ENCODE results near the gene NECTIN2.

The NECTIN2 gene

DNA sequence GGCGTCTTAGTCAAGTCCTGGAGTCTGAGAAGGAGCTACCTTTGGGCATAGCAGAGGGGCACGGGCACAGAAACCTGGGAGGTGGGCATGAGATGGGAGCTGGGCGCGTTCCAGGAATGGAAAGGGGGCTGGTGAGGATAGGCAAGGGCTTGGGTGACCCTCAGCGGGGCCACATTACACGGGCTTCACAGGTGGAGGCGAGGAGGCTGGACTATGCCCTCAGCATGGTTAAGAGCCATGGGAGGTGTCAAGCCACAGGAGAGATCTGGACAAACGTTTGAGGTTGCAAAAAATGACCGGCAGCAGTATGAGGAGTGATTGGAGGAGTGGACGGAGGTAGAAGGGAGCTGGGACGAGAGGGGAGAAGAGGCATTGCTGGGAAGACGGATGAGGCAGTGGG, 21.5 kb downstream of the NECTIN2 start:
- TF ChIP-seq, protein P1, sequence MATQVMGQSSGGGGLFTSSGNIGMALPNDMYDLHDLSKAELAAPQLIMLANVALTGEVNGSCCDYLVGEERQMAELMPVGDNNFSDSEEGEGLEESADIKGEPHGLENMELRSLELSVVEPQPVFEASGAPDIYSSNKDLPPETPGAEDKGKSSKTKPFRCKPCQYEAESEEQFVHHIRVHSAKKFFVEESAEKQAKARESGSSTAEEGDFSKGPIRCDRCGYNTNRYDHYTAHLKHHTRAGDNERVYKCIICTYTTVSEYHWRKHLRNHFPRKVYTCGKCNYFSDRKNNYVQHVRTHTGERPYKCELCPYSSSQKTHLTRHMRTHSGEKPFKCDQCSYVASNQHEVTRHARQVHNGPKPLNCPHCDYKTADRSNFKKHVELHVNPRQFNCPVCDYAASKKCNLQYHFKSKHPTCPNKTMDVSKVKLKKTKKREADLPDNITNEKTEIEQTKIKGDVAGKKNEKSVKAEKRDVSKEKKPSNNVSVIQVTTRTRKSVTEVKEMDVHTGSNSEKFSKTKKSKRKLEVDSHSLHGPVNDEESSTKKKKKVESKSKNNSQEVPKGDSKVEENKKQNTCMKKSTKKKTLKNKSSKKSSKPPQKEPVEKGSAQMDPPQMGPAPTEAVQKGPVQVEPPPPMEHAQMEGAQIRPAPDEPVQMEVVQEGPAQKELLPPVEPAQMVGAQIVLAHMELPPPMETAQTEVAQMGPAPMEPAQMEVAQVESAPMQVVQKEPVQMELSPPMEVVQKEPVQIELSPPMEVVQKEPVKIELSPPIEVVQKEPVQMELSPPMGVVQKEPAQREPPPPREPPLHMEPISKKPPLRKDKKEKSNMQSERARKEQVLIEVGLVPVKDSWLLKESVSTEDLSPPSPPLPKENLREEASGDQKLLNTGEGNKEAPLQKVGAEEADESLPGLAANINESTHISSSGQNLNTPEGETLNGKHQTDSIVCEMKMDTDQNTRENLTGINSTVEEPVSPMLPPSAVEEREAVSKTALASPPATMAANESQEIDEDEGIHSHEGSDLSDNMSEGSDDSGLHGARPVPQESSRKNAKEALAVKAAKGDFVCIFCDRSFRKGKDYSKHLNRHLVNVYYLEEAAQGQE (IDR thresholded peaks at IDR 0.05; ENCODE audit: insufficient read depth in 1 of 2, low read depth in 2 of 2, low read length in 2 of 2) = no peak
- TF ChIP-seq SIN3A (IDR thresholded peaks at IDR 0.05; ENCODE audit: borderline replicate concordance, insufficient read depth, low read length) = no peak
- TF ChIP-seq POLR2AphosphoS5 (IDR thresholded peaks at IDR 0.05; ENCODE audit: low read depth, low read length) = no peak
- TF ChIP-seq TAF1 (IDR thresholded peaks at IDR 0.05; ENCODE audit: borderline replicate concordance, insufficient read depth, low read length) = no peak
- TF ChIP-seq FOXP2 (optimal IDR thresholded peaks at IDR 0.05; ENCODE audit: borderline replicate concordance, extremely low read depth, extremely low read length, insufficient read depth) = no peak

DNA sequence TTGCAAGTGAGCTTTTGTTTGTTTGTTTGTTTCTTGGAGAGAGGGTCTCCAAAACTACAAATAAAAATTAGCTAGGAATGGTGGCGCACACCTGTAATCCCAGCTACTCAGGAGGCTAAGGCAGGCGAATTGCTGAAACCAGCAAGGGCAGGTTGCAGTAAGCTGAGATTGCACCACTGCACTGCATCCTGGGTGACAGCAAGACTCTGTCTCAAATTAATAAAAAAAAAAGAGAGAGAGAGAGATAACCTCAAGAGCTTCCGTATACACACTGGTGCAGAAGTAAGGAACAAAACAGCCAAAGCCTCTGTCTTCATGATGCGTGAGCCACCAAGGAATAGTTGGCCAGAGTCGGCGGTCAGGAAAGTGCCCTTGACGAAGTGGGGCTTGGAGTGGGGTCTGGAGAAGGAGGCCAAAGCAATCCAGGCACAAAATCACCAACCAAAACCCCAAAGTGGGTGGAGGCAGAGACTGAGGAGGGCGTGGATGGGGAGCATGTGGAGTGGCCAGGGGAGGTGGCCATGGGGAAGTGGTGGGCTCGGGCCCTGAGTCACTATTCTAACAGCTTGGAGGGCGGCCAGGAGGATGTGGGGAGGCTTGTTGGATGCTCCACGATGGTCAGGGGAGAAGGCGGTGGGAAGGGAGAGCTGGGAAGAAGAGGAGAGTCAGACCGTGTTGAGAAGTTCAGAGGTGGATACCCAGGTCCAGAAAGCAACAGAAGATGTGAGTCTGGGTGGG, 23.8 kb downstream of the NECTIN2 start:
- TF ChIP-seq SIN3A (IDR thresholded peaks at IDR 0.05; ENCODE audit: borderline replicate concordance, insufficient read depth, low read length) = no peak
- TF ChIP-seq POLR2AphosphoS5 (IDR thresholded peaks at IDR 0.05; ENCODE audit: low read depth, low read length) = no peak
- TF ChIP-seq TAF1 (IDR thresholded peaks at IDR 0.05; ENCODE audit: borderline replicate concordance, insufficient read depth, low read length) = no peak
- TF ChIP-seq FOXP2 (optimal IDR thresholded peaks at IDR 0.05; ENCODE audit: borderline replicate concordance, extremely low read depth, extremely low read length, insufficient read depth) = no peak
- TF ChIP-seq, protein P1 (IDR thresholded peaks at IDR 0.05; ENCODE audit: insufficient read depth in 1 of 2, low read depth in 2 of 2, low read length in 2 of 2) = no peak

DNA sequence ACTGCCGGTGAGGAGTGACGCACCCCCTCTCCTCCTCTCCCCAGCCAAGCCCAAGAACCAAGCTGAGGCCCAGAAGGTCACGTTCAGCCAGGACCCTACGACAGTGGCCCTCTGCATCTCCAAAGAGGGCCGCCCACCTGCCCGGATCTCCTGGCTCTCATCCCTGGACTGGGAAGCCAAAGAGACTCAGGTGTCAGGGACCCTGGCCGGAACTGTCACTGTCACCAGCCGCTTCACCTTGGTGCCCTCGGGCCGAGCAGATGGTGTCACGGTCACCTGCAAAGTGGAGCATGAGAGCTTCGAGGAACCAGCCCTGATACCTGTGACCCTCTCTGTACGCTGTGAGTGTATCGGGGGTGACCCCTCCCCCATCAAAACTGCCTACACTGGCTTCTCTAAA, 25.7 kb downstream of the NECTIN2 start:
- TF ChIP-seq FOXP2 (optimal IDR thresholded peaks at IDR 0.05; ENCODE audit: borderline replicate concordance, extremely low read depth, extremely low read length, insufficient read depth) (no peak), POLR2AphosphoS5 (IDR thresholded peaks at IDR 0.05; ENCODE audit: low read depth, low read length) (no peak), TAF1 (IDR thresholded peaks at IDR 0.05; ENCODE audit: borderline replicate concordance, insufficient read depth, low read length) (no peak), SIN3A (IDR thresholded peaks at IDR 0.05; ENCODE audit: borderline replicate concordance, insufficient read depth, low read length) (no peak)
- TF ChIP-seq, protein P1 (IDR thresholded peaks at IDR 0.05; ENCODE audit: insufficient read depth in 1 of 2, low read depth in 2 of 2, low read length in 2 of 2) = no peak

DNA sequence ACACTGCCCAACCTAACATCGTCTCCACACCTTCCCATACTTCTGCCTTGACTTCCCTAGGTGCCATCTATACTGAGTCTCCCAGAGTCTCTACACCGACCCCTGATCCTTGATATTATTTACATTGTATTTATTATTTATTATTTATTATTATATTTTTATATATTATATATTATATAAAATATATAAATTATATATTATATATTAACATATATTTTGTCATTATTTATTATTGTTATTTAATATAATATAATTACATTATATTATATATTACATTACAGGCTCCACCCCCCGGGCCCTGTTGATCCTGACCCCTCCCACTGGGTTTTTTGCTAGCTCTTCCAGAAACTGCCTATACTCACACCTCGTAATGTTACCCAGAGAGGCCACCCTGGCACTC, 26.6 kb downstream of the NECTIN2 start:
- TF ChIP-seq POLR2AphosphoS5 (IDR thresholded peaks at IDR 0.05; ENCODE audit: low read depth, low read length) (no peak), TAF1 (IDR thresholded peaks at IDR 0.05; ENCODE audit: borderline replicate concordance, insufficient read depth, low read length) (no peak), SIN3A (IDR thresholded peaks at IDR 0.05; ENCODE audit: borderline replicate concordance, insufficient read depth, low read length) (no peak), FOXP2 (optimal IDR thresholded peaks at IDR 0.05; ENCODE audit: borderline replicate concordance, extremely low read depth, extremely low read length, insufficient read depth) (no peak)
- TF ChIP-seq, protein P1 (IDR thresholded peaks at IDR 0.05; ENCODE audit: insufficient read depth in 1 of 2, low read depth in 2 of 2, low read length in 2 of 2) = no peak
